ENCODE measurements around the gene STS. TPM values are rescaled to one million over a fixed set of nuclear protein-coding genes. Genes with fewer than 3 reads are reported as not detected.

STS gene
- total RNA-seq, 2 donors from 2014 or later = 15.1 to 20.0 TPM

Small RNAs within 50 kb of the gene (microRNA-seq; reads per million reads assigned to microRNA genes)
- gene MIR4767 = not detected

Other genes starting within 250 kb of the STS start
- gene PUDP, start 441 bp downstream of the STS start, total RNA-seq = 10 to 100 TPM; 55.1 to 62.4 TPM

Measured in colonic mucosa (tissue), 2 donors.